Sciatic nerve (tissue), 2 donors: Measurements from ENCODE around the gene FLG2. TPM values are rescaled to one million over a fixed set of nuclear protein-coding genes. Genes with fewer than 3 reads are reported as not detected.

Experiments
- ATAC-seq: fragments of 200-7000 bp; cut with Tn5 transposase; one replicate; pipeline ENCODE4 v1.9.1; 2020; ENCODE audit warnings: mild to moderate bottlenecking, moderate library complexity
- DNase-seq: peaks from one replicate; pipeline ENCODE4 v3.0.0-alpha.2; 2020; ENCODE audit warnings: low spot score
- intact Hi-C: fragments of 100-400 bp; cut with DNase I; formaldehyde crosslinking; loops from one replicate; pipeline ENCODE4 v1.14.2; 2022
- total RNA-seq: library from RNA; stranded (reverse); fragmentation: NEBNext Ultra II Directional; extraction: Animal tissue kit (Norgen Biotek cat#: 25700); gene quantifications from one replicate; pipeline ENCODE4 v1.2.1, GENCODE V29; 2021
- donor health status: DM: no; HTN: no; CAD: no.
- donor health status: DM: no; HTN: no; CAD: no.

FLG2 gene
- total RNA-seq: not detected

DNA sequence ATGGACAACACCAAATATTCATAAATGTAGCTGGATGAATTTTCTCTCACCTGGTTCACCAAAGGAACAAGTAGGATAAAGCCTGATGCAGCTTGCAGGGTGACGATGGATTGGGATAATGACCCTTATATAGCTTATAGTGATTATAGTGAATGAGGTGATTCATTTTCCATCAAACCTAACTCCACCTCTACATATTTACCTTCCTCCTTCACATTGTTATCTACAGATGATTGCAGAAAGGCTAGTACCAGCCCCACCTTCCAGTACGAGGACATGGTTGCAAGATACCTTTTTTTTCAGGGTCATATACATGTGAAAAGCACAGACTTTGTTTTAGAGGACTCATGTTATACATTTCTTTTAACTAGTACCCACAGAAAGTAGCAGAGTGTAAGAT lies at the start of gene FLG2:
Gene FLG2, minus strand, starts transcription at position 101 of the 400 bp plus-strand sequence. CDS start 1,122 bp downstream, outside the sequence.
- ATAC-seq (no peak), DNase-seq (no peak)

DNA sequence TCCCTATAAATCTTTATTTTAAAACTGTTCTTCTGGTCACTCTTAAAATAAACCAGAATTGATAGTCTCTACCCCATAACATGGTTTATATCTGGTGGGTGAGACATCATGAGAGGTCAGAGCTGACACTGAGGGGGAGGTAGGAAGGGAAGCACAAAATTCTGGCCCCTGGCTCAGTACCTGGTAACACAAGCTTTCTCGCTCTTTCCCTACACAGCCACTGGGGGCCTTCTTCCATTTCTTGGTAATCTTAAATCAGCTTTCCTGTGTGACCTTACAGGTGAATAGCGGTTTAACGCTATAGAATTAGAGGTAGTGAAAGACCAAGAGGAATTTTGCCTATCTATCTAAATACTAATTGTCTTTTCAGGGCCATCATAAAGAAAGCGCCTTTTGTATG lies 48.9 kb upstream of the FLG2 start:
- intact Hi-C loops: no loop called here
- no peak for ATAC-seq
- DNase-seq: no peak

More for the DNA sequence above, at the start of gene FLG2:
- intact Hi-C loops: no loop called here

DNA sequence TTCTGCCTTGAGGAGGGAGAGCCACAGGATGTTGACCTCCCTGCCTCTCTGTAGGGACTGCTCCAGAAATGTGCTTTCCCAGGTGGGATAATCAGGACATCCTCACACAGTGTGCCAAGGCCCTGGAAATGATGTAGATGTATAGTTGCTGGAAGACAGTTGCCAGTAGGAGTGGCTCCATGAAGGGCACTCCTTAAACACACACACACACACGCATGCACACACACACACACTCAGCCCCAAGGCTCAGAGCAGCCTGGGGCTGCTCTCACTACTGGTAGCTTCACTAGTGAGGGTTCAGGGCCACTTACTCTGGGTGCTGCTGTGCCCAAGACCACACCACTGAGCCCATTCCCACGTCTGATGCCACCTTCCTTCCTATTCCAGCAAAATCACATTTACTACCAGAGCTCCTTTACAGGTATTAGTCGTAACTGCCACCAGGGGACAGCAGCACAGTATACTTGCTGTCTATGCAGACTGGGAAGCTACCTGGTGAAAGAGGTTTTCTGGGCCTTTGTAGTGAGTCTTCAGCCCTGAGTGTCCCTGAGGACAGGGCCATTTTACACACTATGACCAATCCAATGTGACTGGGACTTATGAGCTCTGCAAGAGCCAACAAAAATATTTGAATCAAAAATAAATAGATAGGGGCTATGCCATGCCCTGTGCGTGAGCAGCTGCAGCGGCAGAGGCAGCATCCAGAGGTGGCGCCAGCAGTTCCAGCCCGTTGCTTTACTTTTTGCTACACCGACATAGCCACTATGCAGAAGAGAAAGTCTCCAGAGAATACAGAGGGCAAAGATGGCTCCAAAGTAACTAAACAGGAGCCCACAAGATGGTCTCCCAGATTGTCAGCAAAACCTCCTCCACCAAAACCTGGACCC lies 39.2 kb upstream of the FLG2 start:
- DNase-seq: no peak
- ATAC-seq: no peak
- intact Hi-C loops: no loop called here

DNA sequence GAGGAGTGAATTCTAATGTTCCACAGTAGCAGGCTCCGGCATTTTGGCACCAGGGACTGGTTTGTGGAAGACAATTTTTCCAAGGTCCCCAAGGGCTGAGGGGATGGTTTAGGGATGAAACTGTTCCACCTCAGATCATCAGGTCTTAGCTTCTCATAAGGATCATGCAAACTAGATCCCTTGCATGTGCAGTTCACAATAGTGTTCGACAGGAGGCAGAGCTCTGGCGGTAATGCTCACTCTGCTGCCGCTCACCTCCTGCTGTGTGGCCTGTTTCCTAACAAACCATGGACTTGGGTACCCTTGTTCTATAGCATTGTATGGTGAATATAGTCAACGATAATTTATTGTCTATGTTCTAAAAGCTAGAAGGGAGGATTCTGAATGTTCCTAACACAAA lies 37.7 kb upstream of the FLG2 start:
- DNase-seq (no peak), ATAC-seq (no peak)
- intact Hi-C loops: no loop called here

DNA sequence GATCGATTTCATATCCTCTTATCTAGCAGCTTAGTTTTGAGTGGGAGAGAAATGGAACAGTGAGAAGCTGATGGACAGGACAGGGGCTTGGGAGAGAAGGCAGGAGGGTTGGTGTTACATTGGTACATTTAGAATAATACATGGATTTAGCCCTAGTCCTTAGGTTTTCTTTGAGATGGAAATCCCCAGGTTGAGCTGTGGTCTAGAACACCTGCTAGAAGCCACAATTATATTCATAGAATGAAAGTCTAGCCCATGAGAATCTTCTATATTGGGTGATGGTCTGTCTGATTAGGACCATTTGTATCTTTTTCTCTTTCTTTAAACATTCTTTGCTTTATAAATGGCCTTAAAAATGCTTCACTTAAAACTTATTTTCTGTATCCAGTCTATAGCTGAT lies 34.3 kb upstream of the FLG2 start:
- intact Hi-C loops: no loop called here
- no peak for ATAC-seq
- no peak for DNase-seq

DNA sequence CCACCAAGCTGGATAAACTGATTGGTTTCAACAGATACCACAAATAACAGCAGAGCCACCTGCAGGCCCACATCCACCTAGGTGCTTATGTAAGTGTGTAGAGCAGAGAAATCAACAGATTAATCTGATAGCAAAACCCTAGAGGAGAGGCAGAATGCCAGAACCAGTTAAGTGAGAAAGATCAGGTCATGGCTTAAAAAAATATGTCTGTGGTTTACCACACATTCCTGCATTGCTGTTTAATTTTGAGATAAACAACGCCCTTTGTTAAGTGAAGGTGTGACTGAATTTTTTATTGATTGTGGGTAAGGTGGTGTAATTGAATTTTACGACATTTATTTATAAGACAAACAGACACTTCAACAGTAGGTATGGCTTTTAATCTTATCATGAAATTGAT lies 33.1 kb upstream of the FLG2 start:
- DNase-seq (no peak), ATAC-seq (no peak)
- intact Hi-C loops: no loop called here

DNA sequence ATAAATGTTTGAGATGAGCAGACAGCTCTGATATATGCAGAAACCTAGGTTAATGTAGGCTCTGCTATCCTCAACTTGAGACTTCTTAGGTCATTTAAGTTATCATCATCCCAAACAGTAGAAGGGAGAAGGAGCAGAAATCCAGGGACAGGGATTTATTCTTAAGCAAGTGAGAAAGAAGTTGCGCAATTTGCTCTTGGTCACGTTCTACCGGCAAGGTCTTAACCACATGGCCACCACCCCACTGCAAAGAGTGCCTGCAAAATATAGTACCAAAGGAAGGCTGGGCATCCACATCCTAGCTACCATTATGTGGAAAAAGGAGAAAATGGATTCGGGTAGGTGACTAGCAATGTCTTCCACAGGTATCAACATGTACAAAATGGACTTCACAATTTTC lies 29.1 kb upstream of the FLG2 start:
- intact Hi-C loops: no loop called here
- no peak for ATAC-seq
- DNase-seq: no peak

DNA sequence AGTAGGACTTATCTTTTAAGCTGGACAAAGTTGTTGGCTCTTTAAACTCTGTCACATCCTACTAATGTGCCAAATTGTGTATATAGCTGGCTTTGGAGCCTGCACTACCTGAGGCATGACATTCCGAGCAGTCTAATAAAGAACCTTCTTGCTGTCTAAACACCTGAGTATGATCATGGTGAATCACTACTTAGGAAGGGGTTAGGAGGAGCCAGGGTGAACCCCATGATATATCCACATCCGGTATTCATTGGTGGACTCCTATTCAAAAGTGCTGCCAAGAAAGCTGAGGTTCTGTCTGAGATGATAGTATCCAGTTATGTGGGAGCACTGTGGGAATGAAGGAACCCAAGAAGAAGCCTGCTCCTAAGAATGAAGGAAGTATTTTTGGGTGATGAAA lies 27.1 kb upstream of the FLG2 start:
- DNase-seq (no peak), ATAC-seq (peak; percentile 30)
- intact Hi-C loops: no loop called here

DNA sequence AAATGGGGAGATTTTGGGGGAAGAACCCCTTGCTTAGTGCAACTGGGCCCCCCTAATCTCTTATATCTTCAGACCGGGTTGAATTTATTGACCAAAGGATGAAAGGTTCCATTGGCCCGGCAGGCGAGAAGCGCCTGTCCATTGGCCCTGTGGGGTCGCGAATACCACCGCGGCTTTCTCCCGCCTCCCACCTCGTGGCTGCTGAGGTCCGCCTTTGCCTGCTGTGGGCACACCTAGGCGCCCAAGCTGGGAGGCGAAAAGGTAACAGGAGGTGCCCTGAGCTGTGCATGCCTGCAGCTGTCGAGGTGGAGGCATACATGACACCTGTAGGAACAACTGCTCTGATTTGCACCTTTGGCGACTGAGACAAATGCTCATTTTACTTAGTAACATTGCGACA lies 21.1 kb upstream of the FLG2 start:
- ATAC-seq: no peak
- intact Hi-C loops: no loop called here
- DNase-seq: no peak

DNA sequence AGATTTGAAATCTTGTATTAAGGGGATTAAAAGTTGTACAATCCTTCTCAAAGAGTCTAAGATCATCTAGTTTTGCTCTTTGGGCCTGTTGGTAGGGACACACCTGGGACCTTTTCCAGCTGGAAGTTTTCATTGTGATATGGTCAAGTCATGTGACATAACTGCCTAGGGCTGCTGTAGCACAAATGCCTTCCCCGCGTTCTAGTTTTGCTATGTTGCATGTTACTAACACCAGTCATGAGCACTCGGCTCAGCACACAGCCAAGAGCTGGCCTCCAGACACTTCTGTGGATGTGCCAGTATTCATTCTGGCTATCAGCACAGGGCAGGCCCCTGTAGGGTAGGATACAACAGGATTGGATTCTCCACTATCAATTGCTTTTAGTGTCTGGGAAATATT lies 14.6 kb upstream of the FLG2 start:
- ATAC-seq (no peak), DNase-seq (no peak)
- intact Hi-C loops: no loop called here

DNA sequence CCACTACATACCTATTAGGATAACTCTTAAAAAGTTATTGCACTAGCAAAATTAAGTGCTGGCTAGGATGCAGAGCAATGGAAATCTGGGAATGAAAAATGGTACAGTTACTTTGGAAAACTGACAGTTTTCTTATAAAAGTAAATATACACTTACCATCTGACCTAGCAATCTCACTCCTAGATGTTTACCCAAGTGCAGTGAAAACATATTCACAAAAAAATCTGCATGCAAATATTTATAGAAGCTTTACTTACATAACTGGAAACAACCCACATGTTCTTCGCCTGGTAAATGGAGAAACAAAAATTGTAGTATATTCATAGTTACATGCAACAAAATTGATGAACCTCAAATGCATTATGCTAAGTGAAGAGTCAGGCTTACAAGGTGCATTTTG lies 12.9 kb upstream of the FLG2 start:
- DNase-seq (no peak), ATAC-seq (no peak)
- intact Hi-C loops: no loop called here

DNA sequence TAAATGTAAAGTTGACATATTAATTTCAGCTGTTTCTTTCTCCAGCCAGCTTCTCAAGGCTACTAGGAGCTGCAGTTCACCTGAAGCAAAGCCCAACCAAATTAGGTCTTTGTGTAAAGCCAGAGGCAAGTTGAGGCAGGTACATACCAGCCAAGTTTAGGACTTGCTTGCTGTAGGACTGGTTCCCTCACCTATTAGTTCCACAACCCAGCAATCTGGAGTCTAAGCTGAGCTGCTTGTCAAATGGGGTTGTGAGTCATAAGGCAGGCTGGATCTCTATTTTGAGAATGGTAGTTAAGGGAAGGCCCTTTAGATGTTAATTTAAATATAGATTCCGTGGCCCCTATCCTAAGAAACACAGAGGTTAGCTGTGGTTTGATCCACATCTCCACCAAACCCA lies 7.6 kb upstream of the FLG2 start:
- intact Hi-C loops: no loop called here
- no peak for DNase-seq
- ATAC-seq: no peak

DNA sequence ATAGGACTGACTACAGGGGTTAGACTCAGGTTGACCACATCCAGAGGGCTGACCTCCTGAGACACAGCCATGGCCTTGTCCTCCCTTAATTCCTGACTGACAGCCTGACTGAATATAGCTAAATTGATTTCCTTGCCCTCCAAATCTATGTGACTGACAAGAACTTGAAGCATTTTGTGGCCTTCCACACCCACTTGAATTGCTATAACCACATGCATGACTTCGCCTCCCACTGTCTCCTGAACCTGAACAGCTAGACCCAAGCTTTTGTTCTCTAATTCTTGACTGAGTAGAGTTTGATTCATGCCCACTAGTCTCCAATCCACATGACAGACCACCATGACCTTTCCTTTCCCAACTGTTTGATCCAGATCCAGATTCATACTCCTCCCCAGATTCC lies 3.1 kb downstream of the FLG2 start:
- intact Hi-C loops: no loop called here
- no peak for DNase-seq
- no peak for ATAC-seq

DNA sequence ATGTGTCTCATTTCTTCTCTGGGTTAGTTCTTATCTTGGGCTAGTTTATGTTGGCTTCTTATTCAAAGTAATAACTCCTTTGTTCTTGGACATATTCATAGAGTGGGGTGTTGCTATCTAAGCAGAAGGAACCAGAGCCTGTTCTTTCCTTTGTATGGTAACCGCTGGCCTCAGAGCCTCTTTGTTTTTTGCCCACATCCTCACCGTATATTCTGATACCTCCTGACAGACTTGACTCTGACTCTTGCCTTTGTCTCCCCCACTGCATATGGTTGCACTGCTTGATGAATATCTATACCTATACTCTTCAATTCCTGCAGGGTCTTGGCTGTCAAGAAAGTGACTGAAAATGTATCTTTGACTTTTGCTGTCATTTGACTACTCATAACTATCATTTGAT lies 10.2 kb downstream of the FLG2 start:
- no peak for ATAC-seq
- intact Hi-C loops: no loop called here
- DNase-seq: no peak

DNA sequence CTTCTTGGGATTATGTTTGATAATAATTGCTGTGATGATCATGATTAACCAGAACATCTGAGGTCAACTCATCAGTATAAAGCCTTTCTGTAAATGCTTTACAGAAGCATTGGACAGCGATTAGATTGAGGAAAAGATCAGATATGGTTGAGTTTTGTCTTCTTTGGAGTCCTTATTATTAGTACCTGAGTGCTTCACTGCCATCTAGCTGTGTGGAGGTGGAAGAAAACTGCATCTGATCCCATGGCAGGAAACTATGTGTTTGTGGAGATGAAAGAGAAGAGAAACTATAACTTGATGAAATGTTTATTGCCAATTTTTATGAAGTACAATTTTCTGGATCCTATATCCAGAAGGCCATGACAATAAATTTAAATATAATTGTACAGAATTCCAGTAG lies 11.4 kb downstream of the FLG2 start:
- no peak for DNase-seq
- intact Hi-C loops: no loop called here
- no peak for ATAC-seq

DNA sequence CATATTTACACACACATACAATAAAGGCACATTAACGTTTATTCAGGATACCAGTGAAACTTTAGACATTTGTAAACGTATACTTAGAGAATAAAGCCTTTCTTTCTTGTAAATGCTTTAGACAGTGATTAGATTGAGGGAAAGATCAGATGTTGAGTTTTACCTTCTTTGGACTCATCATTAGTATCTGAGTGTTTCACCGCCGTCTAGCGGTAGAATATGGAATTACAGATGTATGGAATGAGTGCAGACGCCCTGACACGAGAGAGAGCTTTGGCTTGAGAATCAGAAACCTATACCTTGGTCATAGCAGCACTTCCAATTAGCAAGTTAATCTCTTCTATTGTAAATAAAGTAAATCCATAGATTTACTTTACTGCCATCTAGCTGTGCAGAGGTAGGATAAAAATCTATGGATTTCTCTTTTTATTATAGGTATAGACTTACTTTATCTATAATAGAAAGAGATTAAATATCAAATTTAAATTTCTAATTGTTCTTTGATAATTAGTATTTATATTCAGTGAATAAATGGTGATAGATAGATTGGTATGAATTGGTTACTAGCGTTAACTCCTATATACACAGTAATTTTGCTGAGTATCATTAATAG lies 12.6 kb downstream of the FLG2 start:
- intact Hi-C loops: no loop called here
- ATAC-seq: peak; percentile 52
- DNase-seq: no peak

DNA sequence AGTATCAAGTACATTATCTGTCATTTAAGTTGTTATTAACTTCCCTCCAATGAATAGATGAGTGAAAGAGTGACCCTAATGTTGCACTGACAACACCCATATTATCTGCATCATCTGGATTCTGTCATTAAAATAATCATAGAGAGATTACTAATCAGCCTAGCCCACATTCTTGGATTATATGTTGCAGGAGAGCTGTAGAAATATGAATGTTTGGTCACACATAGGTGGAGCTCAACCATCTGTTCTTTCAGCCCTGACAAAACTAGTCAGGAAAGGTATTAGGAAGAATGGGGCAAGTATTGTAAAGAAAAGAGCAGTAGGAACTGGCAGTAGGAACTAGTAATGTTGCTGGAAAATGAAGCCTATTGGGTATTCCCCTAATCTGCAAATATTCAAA lies 15.4 kb downstream of the FLG2 start:
- DNase-seq: no peak
- intact Hi-C loops: no loop called here
- no peak for ATAC-seq

DNA sequence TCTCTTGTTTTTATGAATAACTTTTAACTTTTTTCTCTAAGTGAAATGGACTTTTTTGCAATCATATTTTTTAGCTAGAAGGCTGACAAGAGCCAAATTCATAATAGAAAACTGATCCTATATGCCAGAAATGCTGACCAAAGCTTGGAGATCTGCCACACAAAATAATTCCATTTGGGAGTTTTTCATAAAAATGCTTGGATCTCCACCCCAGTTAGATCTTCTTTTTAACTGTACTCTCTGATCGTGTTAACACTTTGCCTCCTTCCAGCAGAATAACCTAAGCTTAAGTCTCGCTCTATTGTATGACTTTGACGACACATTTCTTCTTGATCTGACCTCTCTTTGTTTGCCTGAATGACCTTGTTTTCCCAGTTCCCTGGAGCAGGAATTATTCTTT lies 16.8 kb downstream of the FLG2 start:
- no peak for DNase-seq
- no peak for ATAC-seq
- intact Hi-C loops: no loop called here

DNA sequence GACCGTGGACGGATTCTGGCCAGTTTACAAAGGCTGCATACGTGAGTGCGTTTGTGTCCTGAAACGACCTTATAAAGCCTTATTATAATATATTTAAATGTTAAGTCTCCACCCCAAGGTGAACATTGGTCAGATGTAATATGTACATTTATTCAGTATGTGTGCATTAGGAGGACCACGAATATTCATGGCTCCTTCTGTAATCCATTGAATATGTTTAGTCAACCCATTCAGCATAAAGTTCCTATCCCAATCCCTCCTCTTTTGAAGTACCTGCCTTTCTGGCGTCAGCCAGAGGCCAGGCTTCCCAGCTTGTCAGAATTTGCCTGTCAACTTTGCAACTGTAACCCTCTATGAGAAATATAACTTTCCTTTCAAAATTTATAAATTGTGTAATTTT lies 24.4 kb downstream of the FLG2 start:
- DNase-seq (no peak), ATAC-seq (no peak)
- intact Hi-C loops: no loop called here

DNA sequence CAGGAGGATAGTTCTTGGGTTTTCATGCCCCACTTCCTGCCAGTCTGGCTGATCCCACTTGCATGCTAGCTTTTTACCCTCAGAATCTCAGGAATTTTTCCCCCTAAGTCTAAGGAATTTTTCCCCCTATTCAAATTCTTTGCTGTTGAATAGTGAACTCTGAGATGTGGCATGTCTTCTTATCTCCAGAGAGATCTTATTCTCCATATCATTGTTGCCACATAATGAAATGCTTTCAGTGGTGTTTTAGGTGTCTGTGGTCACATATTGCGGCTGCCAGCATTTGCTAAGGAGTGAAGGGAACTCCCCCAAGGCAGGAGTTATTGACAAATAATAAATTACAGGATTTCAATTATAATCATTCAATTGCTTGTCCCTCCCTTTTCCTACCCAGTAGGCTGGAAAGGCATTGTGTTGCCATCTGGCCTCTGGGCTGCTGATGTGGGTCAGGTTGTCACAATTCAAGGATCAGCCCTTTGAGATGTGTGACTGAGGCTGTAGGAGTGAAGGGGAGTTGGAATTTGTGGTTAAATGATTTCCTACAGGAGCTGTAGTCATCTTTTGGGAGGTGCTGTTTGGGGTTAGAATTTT lies 30.9 kb downstream of the FLG2 start:
- intact Hi-C loops: no loop called here
- no peak for DNase-seq
- ATAC-seq: no peak

DNA sequence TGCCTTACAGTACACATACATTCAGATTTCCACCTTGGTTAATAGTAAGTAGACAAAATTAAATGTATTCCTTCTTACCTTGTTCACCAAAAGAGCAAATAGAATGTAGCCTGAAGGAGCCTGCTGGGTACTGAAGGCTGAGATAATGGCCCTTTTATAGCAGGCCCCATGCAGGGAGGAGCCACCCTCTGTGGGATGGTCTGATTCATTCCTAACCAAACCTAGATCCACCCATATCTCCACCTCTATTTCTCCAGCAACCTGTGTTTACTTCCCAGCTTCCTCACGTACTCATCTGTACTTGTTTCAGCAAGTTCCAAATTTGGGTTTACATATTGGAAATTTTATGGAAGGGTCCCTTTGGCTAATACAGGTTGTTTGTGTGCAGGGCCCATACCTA lies 34.7 kb downstream of the FLG2 start, which contains the start of gene FLG:
Gene FLG, minus strand, starts transcription at position 129 of the 400 bp plus-strand sequence. CDS start 9,783 bp downstream, outside the sequence.
- ATAC-seq (no peak), DNase-seq (no peak)
- intact Hi-C loops: no loop called here
